Smooth muscle cell (in vitro differentiated cells): Measurements from ENCODE around the gene BDKRB2. TPM values are rescaled to one million over a fixed set of nuclear protein-coding genes. Genes with fewer than 3 reads are reported as not detected.

Source experiments
- DNase-seq: peaks from one replicate; lab custom pipeline; 2025; ENCODE audit not compliant: unreplicated experiment; lab: John Stamatoyannopoulos, UW
- H2AFZ ChIP-seq: fragments of 200-600 bp; sonication (generic); 2 replicates; pipeline ENCODE4 v1.6.0; 2016; ENCODE audit warnings: antibody characterized with exemption, low read depth, mild to moderate bottlenecking
- H3F3A ChIP-seq: fragments of 200-600 bp; sonication (generic); 2 replicates; pipeline ENCODE4 v1.6.0; 2017; ENCODE audit warnings: antibody characterized with exemption, low read depth
- H3K27ac ChIP-seq: fragments of 200-600 bp; sonication (generic); 2 replicates; pipeline ENCODE4 v1.5.1; 2016; ENCODE audit warnings: low read depth, mild to moderate bottlenecking
- H3K27me3 ChIP-seq: fragments of 200-600 bp; sonication (generic); 2 replicates; pipeline ENCODE4 v1.6.1; 2016; ENCODE audit warnings: low read depth, mild to moderate bottlenecking
- H3K36me3 ChIP-seq: fragments of 200-600 bp; sonication (generic); 2 replicates; pipeline ENCODE4 v1.5.1; 2016; ENCODE audit warnings: low read depth
- H3K4me1 ChIP-seq: fragments of 200-600 bp; sonication (generic); 2 replicates; pipeline ENCODE4 v1.5.1; 2016; ENCODE audit warnings: low read depth
- H3K4me2 ChIP-seq: fragments of 200-600 bp; sonication (generic); 2 replicates; pipeline ENCODE4 v1.6.0; 2016; ENCODE audit warnings: mild to moderate bottlenecking
- H3K4me3 ChIP-seq: fragments of 200-600 bp; sonication (generic); 2 replicates; pipeline ENCODE4 v1.5.1; 2016; ENCODE audit warnings: mild to moderate bottlenecking
- H3K79me2 ChIP-seq: fragments of 200-600 bp; sonication (generic); 2 replicates; pipeline ENCODE4 v1.6.0; 2016; ENCODE audit warnings: low read depth, mild to moderate bottlenecking
- H3K9ac ChIP-seq: fragments of 200-600 bp; sonication (generic); 2 replicates; pipeline ENCODE4 v1.6.0; 2016; ENCODE audit warnings: low read depth
- H3K9me3 ChIP-seq: fragments of 200-600 bp; sonication (generic); replicated peaks from 2 replicates; pipeline ENCODE4 v1.5.1; 2016; ENCODE audit warnings: low read depth
- H4K20me1 ChIP-seq: fragments of 200-600 bp; sonication (generic); 2 replicates; pipeline ENCODE4 v1.6.0; 2016; ENCODE audit warnings: low read depth
- WGBS: methylation state at CpG from one replicate; pipeline ENCODE4 v1.1.7; 2016; ENCODE audit warnings: low lambda C conversion rate; 5-methylcytosine and 5-hydroxymethylcytosine counted together
- polyA plus RNA-seq: library from polyadenylated mRNA; unstranded; fragments of >200 nt; fragmentation: Nextera tagmentation; extraction: Ambion mirVana; gene quantifications from 2 replicates; pipeline ENCODE4 v1.2.1, GENCODE V29; 2016
- total RNA-seq: library from RNA; depleted of rRNA; stranded (reverse); fragments of >200 nt; gene quantifications from 2 replicates; pipeline ENCODE4 v1.2.3, GENCODE V29; 2014
- TF ChIP-seq, protein P1 (sequence below): fragments of 200-600 bp; sonication (generic); IDR thresholded peaks from 2 replicates; pipeline ENCODE4 v1.5.1; 2017; ENCODE audit warnings: borderline replicate concordance, mild to moderate bottlenecking, antibody characterized with exemption; ENCODE audit not compliant: insufficient read depth, poor library complexity, severe bottlenecking

BDKRB2 gene
- total and polyA plus RNA-seq, 2 experiments from 2014 or later = 10.4 to 16.9 TPM

DNA sequence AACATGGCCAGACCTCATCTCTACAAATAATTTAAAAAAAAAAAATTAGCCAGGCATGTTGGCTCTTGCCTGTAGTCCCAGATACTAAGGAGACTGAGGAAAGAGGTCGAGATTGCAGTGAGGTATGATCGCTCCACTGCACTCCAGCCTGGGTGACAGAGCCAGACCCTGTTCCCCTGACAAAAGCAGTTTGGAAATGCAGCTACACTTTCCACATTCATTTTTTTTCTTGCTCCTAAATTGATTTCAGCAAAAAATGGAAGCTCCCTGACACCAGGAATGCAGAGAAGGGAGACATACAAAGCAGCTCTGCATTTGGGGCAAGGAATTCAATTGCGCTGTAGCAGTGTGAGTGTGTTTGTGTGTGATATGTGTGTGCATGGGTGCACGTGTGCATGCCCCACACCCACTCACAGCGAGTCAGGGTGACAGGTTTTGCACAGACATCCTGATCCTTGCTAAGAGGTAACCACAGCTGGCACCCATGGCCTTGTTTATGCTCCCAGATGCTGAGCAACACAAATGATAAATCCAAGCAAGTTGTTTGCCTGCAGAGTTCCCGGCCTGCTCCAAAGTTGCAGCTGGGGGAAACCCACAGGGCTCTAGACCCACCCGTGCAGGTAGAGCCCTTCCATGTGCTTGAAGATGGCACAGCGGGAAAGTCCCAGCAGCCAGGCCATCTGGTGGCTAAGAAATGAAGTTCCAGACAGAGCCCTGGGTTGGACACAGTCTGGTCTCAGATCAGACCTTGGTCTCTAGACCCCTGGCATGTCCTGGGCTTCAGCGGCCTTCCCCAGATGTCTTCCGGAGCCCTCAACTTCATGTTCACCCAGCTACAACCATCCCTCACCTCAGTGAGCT is 25.9 kb upstream of the BDKRB2 start:
- H4K20me1 ChIP-seq = no peaks in the 10 kb centered on the region
- H3K4me2 ChIP-seq = peak overlapping the region; percentile 43
- H3K79me2 ChIP-seq = no peaks in the 10 kb centered on the region
- H3K4me3 ChIP-seq = no peak overlapping the region
- no peak for DNase-seq
- no peaks in the 10 kb centered on the region for H3K9me3 ChIP-seq
- TF ChIP-seq, protein P1, sequence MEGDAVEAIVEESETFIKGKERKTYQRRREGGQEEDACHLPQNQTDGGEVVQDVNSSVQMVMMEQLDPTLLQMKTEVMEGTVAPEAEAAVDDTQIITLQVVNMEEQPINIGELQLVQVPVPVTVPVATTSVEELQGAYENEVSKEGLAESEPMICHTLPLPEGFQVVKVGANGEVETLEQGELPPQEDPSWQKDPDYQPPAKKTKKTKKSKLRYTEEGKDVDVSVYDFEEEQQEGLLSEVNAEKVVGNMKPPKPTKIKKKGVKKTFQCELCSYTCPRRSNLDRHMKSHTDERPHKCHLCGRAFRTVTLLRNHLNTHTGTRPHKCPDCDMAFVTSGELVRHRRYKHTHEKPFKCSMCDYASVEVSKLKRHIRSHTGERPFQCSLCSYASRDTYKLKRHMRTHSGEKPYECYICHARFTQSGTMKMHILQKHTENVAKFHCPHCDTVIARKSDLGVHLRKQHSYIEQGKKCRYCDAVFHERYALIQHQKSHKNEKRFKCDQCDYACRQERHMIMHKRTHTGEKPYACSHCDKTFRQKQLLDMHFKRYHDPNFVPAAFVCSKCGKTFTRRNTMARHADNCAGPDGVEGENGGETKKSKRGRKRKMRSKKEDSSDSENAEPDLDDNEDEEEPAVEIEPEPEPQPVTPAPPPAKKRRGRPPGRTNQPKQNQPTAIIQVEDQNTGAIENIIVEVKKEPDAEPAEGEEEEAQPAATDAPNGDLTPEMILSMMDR = no peak
- H2AFZ ChIP-seq = no peak overlapping the region
- H3K27ac ChIP-seq = no peak overlapping the region
- H3K27me3 ChIP-seq = no peaks in the 10 kb centered on the region
- 82% methylated on average over 10 of the region's 10 CpGs for WGBS
- H3K9ac ChIP-seq = no peak overlapping the region
- H3K36me3 ChIP-seq = no peaks in the 10 kb centered on the region
- H3F3A ChIP-seq = peaks cover 6% of the 10 kb centered on the region
- peaks cover 13% of the 10 kb centered on the region for H3K4me1 ChIP-seq

DNA sequence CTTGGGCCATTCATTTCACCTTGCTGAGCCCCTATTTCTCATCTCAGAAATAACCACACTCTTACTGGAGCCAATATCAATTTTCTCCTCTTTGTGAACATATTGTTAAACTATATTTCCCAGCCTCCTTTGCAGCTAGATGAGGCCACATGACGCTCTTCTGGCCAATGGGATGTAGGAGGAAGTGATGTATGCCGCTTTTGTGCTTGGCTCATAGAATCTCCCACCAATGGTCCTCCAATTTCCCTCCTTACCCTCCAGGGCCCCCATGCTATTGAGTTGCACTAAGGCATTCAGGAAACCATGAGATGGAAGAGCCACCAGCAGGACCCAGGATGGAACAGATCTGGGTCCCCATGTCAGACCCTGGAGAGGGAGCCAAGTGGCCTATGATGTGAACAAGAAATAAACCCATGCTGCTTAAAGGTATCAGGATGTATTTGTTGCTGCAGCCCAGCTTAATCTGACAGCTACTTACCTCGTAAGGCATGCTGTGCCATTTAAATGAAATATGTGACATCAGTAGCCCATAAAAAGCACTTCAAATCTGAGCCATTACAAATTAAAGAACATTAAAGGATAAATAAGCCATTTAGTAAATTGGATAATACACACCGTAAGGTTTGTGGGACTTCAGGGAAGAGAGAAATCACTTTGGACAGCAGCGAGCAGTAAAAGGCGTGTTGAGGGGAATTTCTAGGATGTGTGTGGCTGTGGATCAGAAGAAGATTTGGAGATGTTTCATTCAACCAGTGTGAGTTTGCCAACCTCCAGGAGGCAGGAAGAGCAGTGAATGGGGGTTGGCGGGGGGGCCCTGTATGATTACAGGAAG is 24.4 kb upstream of the BDKRB2 start:
- Histone ChIP-seq H3K4me2 (no peak overlapping the region), H3K79me2 (no peaks in the 10 kb centered on the region), H3K4me3 (no peak overlapping the region), H3K9me3 (no peaks in the 10 kb centered on the region), H3F3A (peaks cover 6% of the 10 kb centered on the region), H3K27me3 (no peaks in the 10 kb centered on the region), H3K36me3 (no peaks in the 10 kb centered on the region), H2AFZ (no peak overlapping the region), H3K27ac (no peak overlapping the region), H3K9ac (no peak overlapping the region), H3K4me1 (peaks cover 13% of the 10 kb centered on the region), H4K20me1 (no peaks in the 10 kb centered on the region)
- TF ChIP-seq, protein P1 = no peak
- 93% methylated on average over 7 of the region's 7 CpGs for WGBS
- no peak for DNase-seq

DNA sequence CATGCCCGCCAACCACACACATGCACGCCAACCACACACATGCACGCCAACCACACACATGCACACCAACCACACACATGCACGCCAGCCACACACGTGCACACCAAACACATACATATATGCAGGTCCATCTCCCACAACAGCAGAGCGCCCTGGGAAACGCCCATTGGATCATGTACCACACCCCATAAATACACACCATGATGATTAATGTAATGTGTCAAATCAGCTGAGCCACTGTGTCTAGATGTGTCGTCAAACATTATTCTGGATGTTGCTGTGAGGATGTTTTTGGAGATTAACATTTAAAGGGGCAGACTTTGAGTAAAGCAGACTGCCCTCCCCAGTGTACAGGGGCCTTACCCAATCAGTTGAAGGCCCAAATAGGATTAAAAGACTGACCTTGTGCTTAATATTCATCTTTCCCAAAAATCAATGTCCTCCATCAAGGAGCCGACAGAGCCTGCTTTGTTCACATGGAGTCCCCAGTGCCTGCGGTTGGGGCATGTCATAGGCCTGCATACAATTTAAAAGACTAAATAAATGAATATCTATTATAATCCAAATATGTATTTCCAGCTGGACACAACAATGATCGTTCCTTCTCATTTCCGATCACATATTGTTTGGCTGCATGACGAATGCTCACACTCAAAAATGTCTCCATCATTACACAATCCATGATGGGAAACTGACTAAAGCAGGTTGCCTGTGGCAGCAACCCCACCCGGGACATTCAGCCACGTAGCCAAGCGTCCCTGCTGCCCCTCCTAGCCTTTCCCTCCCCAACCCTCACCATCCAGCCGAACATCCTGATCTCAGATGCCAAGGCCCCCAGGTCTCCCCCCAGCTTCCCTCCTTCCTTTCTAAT is 23.2 kb upstream of the BDKRB2 start:
- H3K9ac ChIP-seq = no peak overlapping the region
- H3K79me2 ChIP-seq = no peaks in the 10 kb centered on the region
- H3K4me2 ChIP-seq = no peak overlapping the region
- no peaks in the 10 kb centered on the region for H3K9me3 ChIP-seq
- 94% methylated on average over 17 of the region's 17 CpGs for WGBS
- no peaks in the 10 kb centered on the region for H4K20me1 ChIP-seq
- no peak for DNase-seq
- no peak overlapping the region for H3K27ac ChIP-seq
- no peak overlapping the region for H2AFZ ChIP-seq
- no peak overlapping the region for H3K4me3 ChIP-seq
- H3K36me3 ChIP-seq = no peaks in the 10 kb centered on the region
- peaks cover 6% of the 10 kb centered on the region for H3F3A ChIP-seq
- TF ChIP-seq, protein P1 = no peak
- H3K4me1 ChIP-seq = peaks cover 13% of the 10 kb centered on the region
- H3K27me3 ChIP-seq = no peaks in the 10 kb centered on the region
